ENCODE data around the gene DACH1.

DACH1 gene

GRCh38 chr13:71591374-71591773 is 275.6 kb downstream of the DACH1 start:
- FAIRE-seq (no peak), DNase-seq (ENCODE audit: insufficient read length) (no peak)
- TF ChIP-seq POLR2A (IDR thresholded peaks at IDR 0.05; ENCODE audit: low read depth, low read length) (no peak), POLR2AphosphoS5 (IDR thresholded peaks at IDR 0.05; ENCODE audit: low read depth, low read length) (no peak), TAF1 (IDR thresholded peaks at IDR 0.05; ENCODE audit: borderline replicate concordance, low read depth, low read length) (no peak)

- TF ChIP-seq TAF1 (IDR thresholded peaks at IDR 0.05; ENCODE audit: borderline replicate concordance, low read depth, low read length) (no peak), POLR2A (IDR thresholded peaks at IDR 0.05; ENCODE audit: low read depth, low read length) (no peak), POLR2AphosphoS5 (IDR thresholded peaks at IDR 0.05; ENCODE audit: low read depth, low read length) (no peak)
- DNase-seq (ENCODE audit: insufficient read length) (no peak), FAIRE-seq (no peak)
These were observed 276.3 kb downstream of the DACH1 start for GRCh38 chr13:71590654-71591148.

DNA sequence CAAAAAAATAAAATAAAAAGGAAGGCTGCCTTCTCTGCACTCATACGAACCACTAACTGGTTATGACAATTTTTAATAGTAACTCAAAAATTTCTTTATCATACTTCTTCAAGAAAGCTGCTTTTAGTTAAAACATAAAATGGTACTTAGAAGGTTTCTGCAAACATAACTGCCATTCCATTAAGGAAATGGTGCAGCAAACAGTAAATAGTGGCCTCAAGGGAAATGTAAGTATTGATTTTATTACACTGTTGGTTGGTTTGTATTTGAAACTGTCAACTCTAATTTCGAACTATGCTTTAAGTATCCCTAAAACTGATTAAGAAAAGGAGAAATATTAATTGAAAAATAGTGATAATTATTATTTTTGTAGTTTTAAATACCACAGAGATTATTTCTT is 278.0 kb downstream of the DACH1 start:
- no peak for DNase-seq (ENCODE audit: insufficient read length)

DNA sequence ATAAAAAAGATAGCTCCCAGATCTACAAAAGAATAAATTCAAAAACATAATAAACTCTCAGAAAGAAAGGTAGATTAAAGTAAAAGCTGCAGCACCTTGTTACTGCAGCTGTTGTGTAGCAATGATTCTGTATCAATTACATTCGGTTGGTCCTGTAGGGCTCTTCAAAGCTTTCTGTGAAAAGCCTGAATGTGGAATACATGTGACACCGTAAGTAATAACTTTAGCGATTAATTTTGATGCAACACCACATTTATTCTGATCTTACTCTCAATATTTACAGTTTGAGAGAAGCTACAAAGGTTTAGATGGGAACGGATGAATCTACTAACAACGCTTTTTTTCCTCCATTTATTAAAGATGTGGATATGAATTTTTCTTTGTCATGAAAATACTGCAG is 279.2 kb downstream of the DACH1 start:
- TF ChIP-seq POLR2AphosphoS5 (IDR thresholded peaks at IDR 0.05; ENCODE audit: low read depth, low read length) = no peak
- TF ChIP-seq POLR2A (IDR thresholded peaks at IDR 0.05; ENCODE audit: low read depth, low read length) = no peak
- no peak for TF ChIP-seq TAF1 (IDR thresholded peaks at IDR 0.05; ENCODE audit: borderline replicate concordance, low read depth, low read length)
- FAIRE-seq = no peak
- DNase-seq (ENCODE audit: insufficient read length) = no peak

More for the DNA sequence above, 278.0 kb downstream of the DACH1 start:
- no peak for FAIRE-seq
- TF ChIP-seq TAF1 (IDR thresholded peaks at IDR 0.05; ENCODE audit: borderline replicate concordance, low read depth, low read length) = no peak
- TF ChIP-seq POLR2A (IDR thresholded peaks at IDR 0.05; ENCODE audit: low read depth, low read length) = no peak
- TF ChIP-seq POLR2AphosphoS5 (IDR thresholded peaks at IDR 0.05; ENCODE audit: low read depth, low read length) = no peak

DNA sequence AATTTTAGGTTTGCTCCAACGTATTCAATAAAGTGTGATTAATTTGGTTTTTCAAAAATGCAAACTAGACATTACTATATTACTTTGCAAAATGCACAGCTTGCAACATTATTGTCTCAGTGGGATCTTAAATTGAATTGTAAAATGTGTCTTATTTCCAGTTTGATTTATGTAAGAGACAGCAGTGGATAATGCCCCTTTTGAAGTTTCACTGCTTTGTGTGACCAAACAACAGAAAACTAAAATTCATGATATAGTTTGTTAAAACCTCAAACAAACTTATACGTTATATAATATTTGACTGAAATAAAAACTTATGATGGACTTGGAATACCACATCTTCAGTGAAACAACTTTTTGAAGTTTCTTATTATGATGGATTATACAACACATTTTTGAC is 279.8 kb downstream of the DACH1 start:
- FAIRE-seq = no peak
- no peak for DNase-seq (ENCODE audit: insufficient read length)
- no peak for TF ChIP-seq TAF1 (IDR thresholded peaks at IDR 0.05; ENCODE audit: borderline replicate concordance, low read depth, low read length)
- no peak for TF ChIP-seq POLR2AphosphoS5 (IDR thresholded peaks at IDR 0.05; ENCODE audit: low read depth, low read length)
- TF ChIP-seq POLR2A (IDR thresholded peaks at IDR 0.05; ENCODE audit: low read depth, low read length) = no peak

- FAIRE-seq (no peak), DNase-seq (ENCODE audit: insufficient read length) (no peak)
- TF ChIP-seq POLR2A (IDR thresholded peaks at IDR 0.05; ENCODE audit: low read depth, low read length) (no peak), TAF1 (IDR thresholded peaks at IDR 0.05; ENCODE audit: borderline replicate concordance, low read depth, low read length) (no peak), POLR2AphosphoS5 (IDR thresholded peaks at IDR 0.05; ENCODE audit: low read depth, low read length) (no peak)
These were observed 283.4 kb downstream of the DACH1 start for GRCh38 chr13:71583581-71583980.

GRCh38 chr13:71580614-71581013 is 286.4 kb downstream of the DACH1 start:
- no peak for FAIRE-seq
- TF ChIP-seq TAF1 (IDR thresholded peaks at IDR 0.05; ENCODE audit: borderline replicate concordance, low read depth, low read length) (no peak), POLR2A (IDR thresholded peaks at IDR 0.05; ENCODE audit: low read depth, low read length) (no peak), POLR2AphosphoS5 (IDR thresholded peaks at IDR 0.05; ENCODE audit: low read depth, low read length) (no peak)
- DNase-seq (ENCODE audit: insufficient read length) = no peak

GRCh38 chr13:71578048-71578447 is 289.0 kb downstream of the DACH1 start:
- DNase-seq (ENCODE audit: insufficient read length) (no peak), FAIRE-seq (no peak)

DNA sequence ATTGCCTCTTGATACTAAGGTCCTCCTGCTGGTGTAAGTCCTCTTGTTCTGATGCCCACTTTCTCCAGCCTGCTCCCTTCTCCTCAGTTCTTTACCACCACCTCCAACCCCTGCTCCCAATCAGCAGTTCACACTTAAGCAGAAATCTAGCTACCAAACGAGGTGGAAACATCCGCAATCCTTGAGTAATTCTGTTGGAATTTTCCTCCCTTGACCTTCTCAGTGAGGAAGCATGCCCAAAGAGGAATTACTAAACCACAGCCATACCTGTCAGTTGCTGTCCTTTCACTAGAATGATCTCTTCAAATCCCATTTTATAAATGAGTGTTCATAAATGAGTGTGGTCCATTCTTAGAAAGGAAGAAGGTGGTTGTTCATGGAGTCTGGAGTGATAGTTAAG is 289.9 kb downstream of the DACH1 start:
- no peak for FAIRE-seq
- DNase-seq (ENCODE audit: insufficient read length) = no peak
- TF ChIP-seq POLR2A (IDR thresholded peaks at IDR 0.05; ENCODE audit: low read depth, low read length) = no peak
- no peak for TF ChIP-seq POLR2AphosphoS5 (IDR thresholded peaks at IDR 0.05; ENCODE audit: low read depth, low read length)
- TF ChIP-seq TAF1 (IDR thresholded peaks at IDR 0.05; ENCODE audit: borderline replicate concordance, low read depth, low read length) = no peak

More at GRCh38 chr13:71578048-71578447, 289.0 kb downstream of the DACH1 start:
- TF ChIP-seq POLR2AphosphoS5 (IDR thresholded peaks at IDR 0.05; ENCODE audit: low read depth, low read length) (no peak), TAF1 (IDR thresholded peaks at IDR 0.05; ENCODE audit: borderline replicate concordance, low read depth, low read length) (no peak), POLR2A (IDR thresholded peaks at IDR 0.05; ENCODE audit: low read depth, low read length) (no peak)

DNA sequence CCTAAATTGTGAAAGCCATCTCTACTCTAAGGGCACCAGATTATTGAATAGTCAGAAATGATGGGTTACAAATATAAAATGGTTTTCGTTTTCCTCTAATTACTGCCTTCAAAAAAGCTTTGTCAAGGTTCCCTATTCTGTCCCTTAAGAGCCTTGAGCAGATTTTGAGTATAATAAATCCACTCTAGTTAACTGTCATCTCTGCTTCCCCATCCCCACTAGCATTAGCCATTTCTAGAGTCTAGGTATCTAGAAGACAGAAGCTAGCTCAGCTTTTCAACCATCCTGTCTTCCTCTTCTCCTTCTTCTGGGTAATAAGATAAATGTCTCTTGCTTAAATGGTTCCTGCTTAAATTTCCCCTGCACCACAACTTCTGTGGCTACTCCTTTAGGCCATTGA is 290.4 kb downstream of the DACH1 start:
- FAIRE-seq (no peak), DNase-seq (ENCODE audit: insufficient read length) (no peak)

GRCh38 chr13:71546881-71547280 is 320.1 kb downstream of the DACH1 start:
- FAIRE-seq (no peak), DNase-seq (ENCODE audit: insufficient read length) (no peak)
- no peak for TF ChIP-seq POLR2AphosphoS5 (IDR thresholded peaks at IDR 0.05; ENCODE audit: low read depth, low read length)
- no peak for TF ChIP-seq TAF1 (IDR thresholded peaks at IDR 0.05; ENCODE audit: borderline replicate concordance, low read depth, low read length)
- no peak for TF ChIP-seq POLR2A (IDR thresholded peaks at IDR 0.05; ENCODE audit: low read depth, low read length)

More for the DNA sequence above, 290.4 kb downstream of the DACH1 start:
- TF ChIP-seq TAF1 (IDR thresholded peaks at IDR 0.05; ENCODE audit: borderline replicate concordance, low read depth, low read length) (no peak), POLR2A (IDR thresholded peaks at IDR 0.05; ENCODE audit: low read depth, low read length) (no peak), POLR2AphosphoS5 (IDR thresholded peaks at IDR 0.05; ENCODE audit: low read depth, low read length) (no peak)

- FAIRE-seq = no peak
- DNase-seq (ENCODE audit: insufficient read length) = no peak
- TF ChIP-seq POLR2AphosphoS5 (IDR thresholded peaks at IDR 0.05; ENCODE audit: low read depth, low read length) = no peak
- no peak for TF ChIP-seq TAF1 (IDR thresholded peaks at IDR 0.05; ENCODE audit: borderline replicate concordance, low read depth, low read length)
- TF ChIP-seq POLR2A (IDR thresholded peaks at IDR 0.05; ENCODE audit: low read depth, low read length) = no peak
These were observed 326.9 kb downstream of the DACH1 start for GRCh38 chr13:71540098-71540497.
